Neural cell (in vitro differentiated cells): Measurements from ENCODE around the gene MLLT1.

Source experiments
- CTCF ChIP-seq: fragments of 450-650 bp; IDR thresholded peaks from 2 replicates; pipeline ENCODE4 v1.5.1; 2014; ENCODE audit warnings: antibody characterized with exemption, mild to moderate bottlenecking, moderate library complexity; ENCODE audit not compliant: poor library complexity, severe bottlenecking
- EP300 ChIP-seq: fragments of 450-650 bp; conservative IDR thresholded peaks from 2 replicates; pipeline ENCODE4 v1.6.1; 2014; ENCODE audit warnings: antibody characterized with exemption, mild to moderate bottlenecking, moderate library complexity; ENCODE audit not compliant: poor library complexity, severe bottlenecking
- EZH2 ChIP-seq: fragments of 200-600, 300-800 bp; shearing (Covaris generic), sonication (generic); IDR thresholded peaks from 2 replicates; pipeline ENCODE4 v1.6.1; 2014; ENCODE audit warnings: antibody characterized with exemption, low read length, borderline replicate concordance, mild to moderate bottlenecking; ENCODE audit not compliant: insufficient read depth, poor library complexity, severe bottlenecking
- POLR2AphosphoS5 ChIP-seq: IDR thresholded peaks from 2 replicates; pipeline ENCODE4 v1.6.1; 2012
- REST ChIP-seq: IDR thresholded peaks from 2 replicates; pipeline ENCODE4 v1.6.1; 2012; ENCODE audit warnings: borderline replicate concordance

- TF ChIP-seq CTCF (peak; percentile 67), POLR2AphosphoS5 (peak; percentile 75), REST (peak; percentile 32), EZH2 (no peak), EP300 (no peak)
Observed at GRCh38 chr19:6199240-6199994, 80.4 kb downstream of the MLLT1 start.
